Stimulated activated naive B cell treated with anti-CD40 and anti-IgM and Interleukin-4, amounts not matched to agents 10 μg/mL and 1 μg/mL and 100 μg/mL, for 72 hours (primary cell): ENCODE results near the gene BPIFB6.

Experiments
- ATAC-seq, 2 donors: fragments of 150-1000 bp; cut with Tn5 transposase; replicated peaks; 2 replicates each; pipeline ENCODE4 v1.10.0; 2021; ENCODE audit warnings: moderate library complexity in 1 of 2
- DNase-seq: peaks from one replicate; pipeline ENCODE4 v3.0.0; 2021
- H3K27ac Mint-ChIP-seq: one replicate; pipeline ENCODE4 v1.8.0; 2022; ENCODE audit warnings: mild to moderate bottlenecking, mixed read lengths
- H3K27me3 Mint-ChIP-seq, 2 donors: one replicate each; pipeline ENCODE4 v1.8.0; 2022; ENCODE audit warnings: mixed read lengths in 2 of 2
- H3K36me3 Mint-ChIP-seq, 2 donors: one replicate each; pipeline ENCODE4 v1.8.0; 2022; ENCODE audit warnings: mixed read lengths in 2 of 2, mild to moderate bottlenecking in 1 of 2
- H3K4me1 Mint-ChIP-seq, 2 donors: one replicate each; pipeline ENCODE4 v1.8.0; 2022; ENCODE audit warnings: mixed read lengths in 2 of 2, mild to moderate bottlenecking in 1 of 2
- H3K4me3 Mint-ChIP-seq, 2 donors: one replicate each; pipeline ENCODE4 v1.8.0; 2022; ENCODE audit warnings: mild to moderate bottlenecking in 2 of 2, mixed read lengths in 2 of 2, moderate library complexity in 1 of 2
- H3K9me3 Mint-ChIP-seq, 2 donors: one replicate each; pipeline ENCODE4 v1.8.0; 2022; ENCODE audit warnings: mixed read lengths in 2 of 2, mild to moderate bottlenecking in 1 of 2

The BPIFB6 gene

GRCh38 chr20:32991792-32992641 is 39.4 kb upstream of the BPIFB6 start:
- H3K27me3 Mint-ChIP-seq: no peaks in the 10 kb centered on the region
- peaks cover 11 to 16% of the 10 kb centered on the region in 2 donors for H3K9me3 Mint-ChIP-seq
- peaks cover 17 to 30% of the 10 kb centered on the region in 2 donors for H3K4me1 Mint-ChIP-seq
- ATAC-seq: peak; percentile 78 to 80
- H3K4me3 Mint-ChIP-seq: no peak overlapping the region
- H3K27ac Mint-ChIP-seq: no peak overlapping the region
- peaks cover 4 to 10% of the 10 kb centered on the region in 2 donors for H3K36me3 Mint-ChIP-seq
- DNase-seq: peak; percentile 21

GRCh38 chr20:32993496-32994050 is 37.9 kb upstream of the BPIFB6 start:
- Mint-ChIP-seq H3K36me3 (peaks cover 4 to 10% of the 10 kb centered on the region in 2 donors), H3K4me3 (no peak overlapping the region), H3K4me1 (peaks cover 17 to 30% of the 10 kb centered on the region in 2 donors), H3K9me3 (peaks cover 11 to 16% of the 10 kb centered on the region in 2 donors), H3K27ac (no peak overlapping the region), H3K27me3 (no peaks in the 10 kb centered on the region)
- ATAC-seq (no peak), DNase-seq (no peak)

GRCh38 chr20:32995802-32996201 is 35.6 kb upstream of the BPIFB6 start:
- DNase-seq (no peak), ATAC-seq (no peak)
- peaks cover 11 to 16% of the 10 kb centered on the region in 2 donors for H3K9me3 Mint-ChIP-seq
- H3K4me3 Mint-ChIP-seq: no peak overlapping the region
- no peak overlapping the region for H3K27ac Mint-ChIP-seq
- no peaks in the 10 kb centered on the region for H3K27me3 Mint-ChIP-seq
- peaks cover 4 to 10% of the 10 kb centered on the region in 2 donors for H3K36me3 Mint-ChIP-seq
- peaks cover 24 to 33% of the 10 kb centered on the region in 2 donors for H3K4me1 Mint-ChIP-seq

- peaks cover 13 to 17% of the 10 kb centered on the region in 2 donors for H3K4me1 Mint-ChIP-seq
- H3K36me3 Mint-ChIP-seq: peaks cover 4 to 10% of the 10 kb centered on the region in 2 donors
- H3K9me3 Mint-ChIP-seq: peaks cover 9 to 16% of the 10 kb centered on the region in 2 donors
- no peaks in the 10 kb centered on the region for H3K27me3 Mint-ChIP-seq
- DNase-seq (no peak), ATAC-seq (no peak)
- H3K4me3 Mint-ChIP-seq: no peak overlapping the region
- no peak overlapping the region for H3K27ac Mint-ChIP-seq
These were observed 34.0 kb upstream of the BPIFB6 start for GRCh38 chr20:32997431-32997830.

- H3K9me3 Mint-ChIP-seq: peaks cover 6 to 14% of the 10 kb centered on the region in 2 donors
- ATAC-seq (peak in 1 of 2 donors; percentile 57), DNase-seq (no peak)
- peaks cover 2 to 5% of the 10 kb centered on the region in 2 donors for H3K36me3 Mint-ChIP-seq
- H3K4me3 Mint-ChIP-seq: no peak overlapping the region
- no peaks in the 10 kb centered on the region for H3K27me3 Mint-ChIP-seq
- no peak overlapping the region for H3K27ac Mint-ChIP-seq
- H3K4me1 Mint-ChIP-seq: peaks cover 9% of the 10 kb centered on the region in 2 donors
These were observed 31.7 kb upstream of the BPIFB6 start for GRCh38 chr20:32999603-33000250.

GRCh38 chr20:33000802-33001466 is 30.5 kb upstream of the BPIFB6 start:
- no peak for ATAC-seq
- no peak overlapping the region for H3K4me3 Mint-ChIP-seq
- DNase-seq: no peak
- peaks cover 6 to 7% of the 10 kb centered on the region in 2 donors for H3K9me3 Mint-ChIP-seq
- peaks cover 0 to 3% of the 10 kb centered on the region in 2 donors for H3K36me3 Mint-ChIP-seq
- H3K4me1 Mint-ChIP-seq: peaks cover 9% of the 10 kb centered on the region in 2 donors
- H3K27ac Mint-ChIP-seq: peak overlapping the region; percentile 86
- no peaks in the 10 kb centered on the region for H3K27me3 Mint-ChIP-seq

- Mint-ChIP-seq H3K27ac (no peak overlapping the region), H3K9me3 (peaks cover 4% of the 10 kb centered on the region in 2 donors), H3K27me3 (no peaks in the 10 kb centered on the region), H3K36me3 (peaks cover 0 to 3% of the 10 kb centered on the region in 2 donors), H3K4me3 (no peak overlapping the region), H3K4me1 (peaks cover 7 to 9% of the 10 kb centered on the region in 2 donors)
- DNase-seq: no peak
- no peak for ATAC-seq
These were observed 29.2 kb upstream of the BPIFB6 start for GRCh38 chr20:33002087-33002808.

- H3K27ac Mint-ChIP-seq: no peak within 1 kb of the TSS
- peaks cover 4% of the 10 kb centered on the region in 2 donors for H3K9me3 Mint-ChIP-seq
- no peak within 1 kb of the TSS for H3K4me3 Mint-ChIP-seq
- peaks cover 0 to 3% of the 10 kb centered on the region in 2 donors for H3K36me3 Mint-ChIP-seq
- DNase-seq (no peak), ATAC-seq (no peak)
- peaks cover 7 to 9% of the 10 kb centered on the region in 2 donors for H3K4me1 Mint-ChIP-seq
- no peaks in the 10 kb centered on the region for H3K27me3 Mint-ChIP-seq
These were observed 27.2 kb upstream of the BPIFB6 start, which contains the start of gene SUN5 for GRCh38 chr20:33004141-33004751. TSS of gene SUN5 (minus strand) at chr20:33004433. CDS start at chr20:33004340, 93 bp downstream.

- no peak for DNase-seq
- H3K27ac Mint-ChIP-seq: no peak overlapping the region
- no peak overlapping the region for H3K4me3 Mint-ChIP-seq
- H3K27me3 Mint-ChIP-seq: no peaks in the 10 kb centered on the region
- ATAC-seq: peak in 1 of 2 donors; percentile 54
- peaks cover 4% of the 10 kb centered on the region in 2 donors for H3K9me3 Mint-ChIP-seq
- peaks cover 0 to 3% of the 10 kb centered on the region in 2 donors for H3K36me3 Mint-ChIP-seq
- peaks cover under 1 to 2% of the 10 kb centered on the region in 2 donors for H3K4me1 Mint-ChIP-seq
These were observed 26.3 kb upstream of the BPIFB6 start for GRCh38 chr20:33005132-33005566.

GRCh38 chr20:33005908-33006775 is 25.3 kb upstream of the BPIFB6 start:
- Mint-ChIP-seq H3K4me3 (no peak overlapping the region), H3K9me3 (peaks cover 4% of the 10 kb centered on the region in 2 donors), H3K36me3 (peaks cover 0 to 3% of the 10 kb centered on the region in 2 donors), H3K27me3 (peaks cover 0 to 4% of the 10 kb centered on the region in 2 donors), H3K4me1 (no peaks in the 10 kb centered on the region), H3K27ac (no peak overlapping the region)
- no peak for ATAC-seq
- DNase-seq: no peak

GRCh38 chr20:33006776-33007375 is 24.6 kb upstream of the BPIFB6 start:
- peaks cover 4% of the 10 kb centered on the region in 2 donors for H3K9me3 Mint-ChIP-seq
- H3K4me3 Mint-ChIP-seq: no peak overlapping the region
- peaks cover 0 to 4% of the 10 kb centered on the region in 2 donors for H3K27me3 Mint-ChIP-seq
- peaks cover 0 to 3% of the 10 kb centered on the region in 2 donors for H3K36me3 Mint-ChIP-seq
- H3K27ac Mint-ChIP-seq: no peak overlapping the region
- no peaks in the 10 kb centered on the region for H3K4me1 Mint-ChIP-seq
- ATAC-seq (no peak), DNase-seq (no peak)
